SK-N-SH (cell line): ENCODE data around the gene MIF.

Experiments
- CTCF ChIP-seq: fragments of 200-600 bp; sonication (generic); IDR thresholded peaks from 2 replicates; pipeline ENCODE4 v1.6.1; 2017; ENCODE audit warnings: antibody characterized with exemption, mild to moderate bottlenecking, moderate library complexity
- FOXJ3 ChIP-seq: sonication (generic); formaldehyde crosslinking; IDR thresholded peaks from 2 replicates; pipeline ENCODE4 v1.5.1; 2020; ENCODE audit warnings: mild to moderate bottlenecking, missing genetic modification reagents
- POLR2AphosphoS5 ChIP-seq: IDR thresholded peaks from 2 replicates; pipeline ENCODE4 v1.6.1; 2012; ENCODE audit warnings: low read depth, low read length
- RAD21 ChIP-seq: IDR thresholded peaks from 2 replicates; pipeline ENCODE4 v1.6.1; 2012; ENCODE audit warnings: mild to moderate bottlenecking, low read length
- SIN3A ChIP-seq: IDR thresholded peaks from 2 replicates; pipeline ENCODE4 v1.6.1; 2012; ENCODE audit warnings: low read depth, mild to moderate bottlenecking, low read length, moderate library complexity, borderline replicate concordance
- USF2 ChIP-seq: fragments of 150-350 bp; IDR thresholded peaks from 2 replicates; pipeline ENCODE4 v1.6.1; 2017; ENCODE audit warnings: antibody characterized with exemption, low read length, low read depth, borderline replicate concordance

GRCh38 chr22:23896166-23896522, 2.0 kb downstream of the MIF start:
- TF ChIP-seq USF2 (no peak), CTCF (no peak), SIN3A (no peak), RAD21 (no peak), POLR2AphosphoS5 (no peak), FOXJ3 (no peak)
